Fibroblast of skin of abdomen (primary cell): ENCODE data around the gene GRK4.
"Not testable (repeated sequence)": the region's sequence is repeated elsewhere in the genome, so short reads cannot be mapped to it uniquely, and the experiment has no call there.

Experiments used
- DNase-seq: peaks from one replicate; pipeline ENCODE4 v3.0.0-alpha.2; 2013

GRK4 gene

DNA sequence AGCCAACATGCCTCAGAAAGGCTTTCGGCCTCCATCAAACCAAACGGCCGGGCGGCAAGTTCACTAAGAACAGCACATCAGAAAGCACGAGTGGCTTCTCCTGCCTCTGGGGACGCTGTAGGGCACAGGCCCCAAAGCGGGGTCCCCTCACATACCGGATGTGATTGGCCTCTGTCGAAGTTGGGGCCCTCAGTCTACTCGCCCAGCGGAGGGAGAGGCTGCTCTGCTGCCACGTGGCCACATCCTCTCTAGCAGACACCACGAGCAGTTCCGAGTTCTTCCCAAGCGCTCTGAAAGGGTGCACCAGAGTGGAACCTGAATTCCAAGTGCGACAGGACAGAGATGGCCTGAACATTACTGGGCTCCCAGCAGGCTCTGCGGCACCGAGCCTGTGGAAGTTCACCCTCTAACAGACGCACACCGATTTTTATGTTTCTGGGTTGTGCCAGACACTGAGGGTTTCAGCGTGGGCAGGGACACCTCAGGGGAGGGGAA, 21.3 kb upstream of the GRK4 start:
- DNase-seq = no peak

DNA sequence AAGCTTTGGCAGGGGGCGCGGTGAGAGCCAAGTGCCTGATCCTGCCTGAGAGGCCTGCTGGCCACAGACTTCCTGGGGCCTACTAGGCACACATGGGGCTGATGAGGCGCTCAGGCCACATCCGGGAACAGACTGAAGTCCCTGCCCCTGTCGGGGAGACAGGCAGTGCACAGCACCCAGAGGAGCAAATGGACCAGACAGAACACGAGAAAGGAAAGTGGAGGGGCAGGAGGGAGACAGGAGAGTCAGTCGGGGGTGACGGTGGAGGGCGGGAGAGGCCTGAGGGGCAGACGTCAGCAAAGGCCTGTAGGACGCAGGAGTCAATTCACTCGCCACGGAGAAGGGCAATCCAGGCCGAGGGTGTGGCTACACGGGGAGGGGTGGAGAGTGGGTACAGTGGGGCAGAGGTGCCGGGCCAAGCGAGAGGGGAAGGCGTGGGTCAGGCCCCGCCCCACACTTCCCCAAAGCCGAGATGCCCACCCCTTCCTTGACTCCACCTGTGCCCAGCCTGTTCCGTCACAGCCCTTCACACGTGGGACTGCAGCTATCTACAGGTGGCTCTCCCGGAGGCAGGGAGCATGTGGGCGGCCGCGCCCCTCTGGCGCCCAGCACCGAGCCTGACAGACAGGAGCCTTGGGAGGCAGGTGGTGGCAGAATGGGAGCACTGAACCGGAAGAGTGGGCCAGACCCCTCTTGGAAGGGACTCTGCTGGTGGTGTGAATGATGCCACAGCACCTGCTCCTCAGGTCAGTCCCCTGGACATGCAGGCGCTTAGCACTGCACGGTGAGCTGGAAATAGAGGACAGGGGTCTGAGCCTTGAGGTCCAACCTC, 20.6 kb upstream of the GRK4 start:
- no peak for DNase-seq

DNA sequence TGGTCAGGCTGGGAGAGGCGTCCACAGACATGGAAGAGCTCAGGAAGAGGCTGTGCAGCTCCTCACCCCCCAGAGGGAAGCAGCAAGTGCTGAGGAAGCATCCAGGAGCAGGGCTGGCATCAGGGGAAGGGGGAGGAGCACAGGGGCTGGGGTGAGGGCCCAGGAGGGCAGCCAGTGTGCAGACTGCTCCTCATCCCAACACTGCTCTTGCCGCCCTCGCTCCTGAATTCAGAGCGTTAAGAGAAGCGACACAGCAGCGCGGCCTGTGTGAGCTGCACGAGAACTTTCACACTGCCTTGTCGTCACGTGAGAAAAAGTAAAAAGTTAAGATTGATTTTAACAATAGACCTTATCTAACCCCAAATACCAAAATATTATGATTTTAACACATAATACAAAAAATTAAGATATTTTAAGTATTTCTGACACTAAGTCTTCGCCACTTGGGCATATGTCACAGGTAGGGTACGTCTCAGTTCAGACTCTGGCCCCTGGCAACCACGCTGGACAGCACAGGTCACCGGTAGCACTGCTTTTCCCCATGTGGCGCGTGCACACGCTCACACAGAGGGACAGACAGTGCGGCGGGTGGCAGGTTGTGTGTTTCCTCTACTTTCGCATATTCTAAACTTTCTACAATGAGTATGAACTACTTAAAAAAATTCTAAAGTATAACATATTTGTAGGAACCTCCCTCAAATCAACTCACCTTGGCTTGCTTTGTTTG, 19.8 kb upstream of the GRK4 start:
- DNase-seq = no peak

DNA sequence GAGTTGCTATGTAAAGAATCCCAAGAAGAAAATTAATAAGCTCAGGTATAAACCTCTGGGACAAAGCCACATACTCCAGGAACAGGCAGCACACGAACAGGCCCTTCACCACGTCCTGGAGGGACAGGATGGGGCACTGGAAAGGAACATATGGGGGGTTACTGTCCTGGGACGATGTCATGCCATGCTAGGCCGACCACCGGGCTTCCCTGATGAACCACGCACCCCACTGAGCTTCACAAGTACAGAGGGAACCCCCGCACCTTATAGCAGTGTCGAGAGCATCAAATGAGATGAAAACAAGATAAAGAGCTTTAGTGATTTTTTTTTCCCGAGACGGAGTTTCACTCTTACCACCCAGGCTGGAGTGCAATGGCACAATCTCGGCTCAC, 19.3 kb upstream of the GRK4 start:
- DNase-seq = no peak

DNA sequence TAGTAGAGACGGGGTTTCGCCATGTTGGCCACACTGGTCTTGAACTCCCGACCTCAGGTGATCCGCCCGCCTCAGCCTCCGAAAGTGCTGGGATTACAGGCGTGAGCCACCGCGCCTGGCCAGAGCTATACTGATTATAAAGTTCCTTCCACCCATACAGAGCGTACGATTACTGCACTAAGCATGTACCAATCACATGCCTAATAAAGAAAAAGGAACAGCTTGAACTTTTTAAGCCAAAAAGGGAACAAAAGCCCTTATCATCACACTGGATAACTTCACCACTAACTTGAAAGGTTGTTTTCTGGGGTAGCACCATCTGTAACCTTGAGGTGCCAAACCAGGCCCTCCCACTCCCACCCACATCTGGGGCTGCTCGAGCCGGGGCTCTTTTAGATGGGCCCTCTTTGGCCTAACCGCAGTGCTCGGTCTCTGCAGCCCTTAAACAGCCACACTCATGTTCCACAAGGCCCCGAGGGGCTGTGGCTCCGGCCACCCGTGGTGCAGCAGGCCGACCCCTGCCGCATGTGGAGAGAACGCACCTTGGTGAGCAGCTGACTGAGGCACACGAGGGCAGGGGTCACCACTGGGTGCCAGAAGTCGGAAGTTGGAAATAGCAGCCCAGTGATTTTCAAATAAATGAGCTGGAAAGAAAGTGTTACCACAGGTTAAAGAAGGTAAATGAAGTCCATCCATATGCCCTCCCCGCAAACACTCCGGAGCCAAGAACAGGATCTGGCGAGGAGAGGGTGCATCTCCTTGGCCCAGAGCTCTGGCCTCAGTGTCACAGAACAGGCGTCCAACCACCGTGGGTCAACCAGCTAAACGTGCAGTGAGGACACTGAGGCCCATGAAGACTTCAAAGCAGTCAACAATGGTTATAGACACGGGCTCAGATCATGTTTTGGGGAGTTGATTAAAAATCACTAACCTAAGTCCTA, 18.5 kb upstream of the GRK4 start:
- DNase-seq = no peak

DNA sequence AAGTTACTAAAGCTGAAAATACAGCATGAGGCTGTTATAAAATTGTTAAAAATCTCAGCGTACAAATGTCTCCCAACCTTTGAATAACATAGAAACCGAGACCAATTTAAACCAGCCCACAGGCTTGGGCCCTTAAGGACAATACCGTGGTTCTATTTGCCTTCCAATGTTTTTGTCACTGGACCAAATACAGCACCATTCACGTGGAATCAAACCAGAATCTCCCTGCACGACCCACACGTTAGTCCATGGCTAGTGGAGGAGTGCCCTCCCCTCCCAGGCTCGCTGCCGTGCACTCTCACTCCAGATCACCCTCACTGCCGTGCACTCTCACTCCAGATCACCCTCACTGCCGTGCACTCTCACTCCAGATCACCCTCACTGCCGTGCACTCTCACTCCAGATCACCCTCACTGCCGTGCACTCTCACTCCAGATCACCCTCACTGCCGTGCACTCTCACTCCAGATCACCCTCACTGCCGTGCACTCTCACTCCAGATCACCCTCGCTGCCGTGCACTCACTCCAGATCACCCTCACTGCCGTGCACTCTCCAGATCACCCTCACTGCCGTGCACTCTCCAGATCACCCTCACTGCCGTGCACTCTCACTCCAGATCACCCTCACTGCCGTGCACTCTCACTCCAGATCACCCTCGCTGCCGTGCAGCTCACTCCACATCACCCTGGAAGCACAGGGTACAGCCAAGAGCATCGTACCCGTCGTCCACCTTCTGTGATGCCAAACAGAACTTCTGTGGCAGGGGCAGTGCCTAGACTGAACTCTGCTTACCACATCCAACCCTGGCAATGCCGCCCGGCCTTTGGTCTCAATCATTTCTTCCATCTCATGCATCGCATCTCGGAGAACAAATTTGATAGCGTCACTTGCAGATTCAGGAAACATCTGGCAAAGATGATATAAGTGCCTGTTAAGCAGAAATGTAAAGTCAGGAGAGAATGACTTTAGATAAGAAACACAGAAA, 17.5 kb upstream of the GRK4 start:
- not testable (repeated sequence) for DNase-seq

DNA sequence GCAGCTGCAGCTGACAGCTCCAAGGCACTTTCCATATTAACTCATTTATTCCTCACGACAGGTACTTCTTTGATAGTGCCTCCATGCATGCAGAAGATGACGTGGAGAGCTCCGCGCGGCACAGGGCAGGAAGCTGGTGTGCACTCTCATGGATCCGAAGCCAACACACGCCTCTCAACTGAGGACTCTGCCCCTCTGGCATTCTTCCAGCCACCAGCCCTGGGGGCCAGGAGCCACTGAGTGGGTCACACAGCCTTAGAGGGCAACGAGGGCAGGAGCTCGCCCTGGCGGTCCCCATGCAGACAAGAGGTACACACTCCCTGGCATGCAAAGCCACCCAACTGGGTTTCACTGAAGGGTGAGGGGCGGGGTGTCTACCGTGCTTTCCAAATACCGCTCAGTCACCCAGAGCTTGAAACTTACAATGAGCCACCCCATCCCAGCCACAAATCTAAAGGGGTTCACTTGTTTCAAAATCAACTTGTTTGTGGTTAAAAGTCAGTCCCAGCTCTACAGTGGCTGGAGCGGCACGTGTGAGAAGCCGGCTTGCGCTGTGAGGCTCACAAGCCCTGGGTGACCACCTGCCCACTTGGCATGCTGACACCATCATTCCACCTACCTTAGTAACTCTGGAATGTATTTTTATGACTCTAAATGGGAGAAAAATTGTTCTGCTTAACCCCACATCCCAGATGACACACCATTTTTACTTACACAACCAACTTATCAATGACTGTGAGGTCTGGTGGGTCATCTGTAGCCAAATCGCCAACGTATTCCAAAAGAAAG, 16.4 kb upstream of the GRK4 start:
- no peak for DNase-seq

DNA sequence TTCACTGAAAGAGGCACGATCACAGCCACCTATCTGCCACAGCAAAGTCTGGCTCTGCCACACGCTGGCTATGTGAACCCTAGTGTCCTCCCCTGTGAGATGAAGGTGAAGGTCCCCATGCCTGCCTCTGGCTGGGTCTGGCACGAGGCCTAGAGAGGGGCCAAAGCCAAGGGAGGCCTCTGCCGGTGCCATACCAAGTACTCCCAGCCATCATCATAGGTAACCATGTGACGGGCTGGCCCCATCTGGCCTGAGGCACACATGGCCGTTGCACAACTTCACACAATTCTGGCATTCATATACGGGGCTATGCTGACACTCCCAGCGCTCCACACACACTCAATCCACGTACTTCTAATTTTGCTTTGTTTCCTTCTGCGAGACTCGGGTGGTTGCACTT, 15.4 kb upstream of the GRK4 start:
- no peak for DNase-seq

DNA sequence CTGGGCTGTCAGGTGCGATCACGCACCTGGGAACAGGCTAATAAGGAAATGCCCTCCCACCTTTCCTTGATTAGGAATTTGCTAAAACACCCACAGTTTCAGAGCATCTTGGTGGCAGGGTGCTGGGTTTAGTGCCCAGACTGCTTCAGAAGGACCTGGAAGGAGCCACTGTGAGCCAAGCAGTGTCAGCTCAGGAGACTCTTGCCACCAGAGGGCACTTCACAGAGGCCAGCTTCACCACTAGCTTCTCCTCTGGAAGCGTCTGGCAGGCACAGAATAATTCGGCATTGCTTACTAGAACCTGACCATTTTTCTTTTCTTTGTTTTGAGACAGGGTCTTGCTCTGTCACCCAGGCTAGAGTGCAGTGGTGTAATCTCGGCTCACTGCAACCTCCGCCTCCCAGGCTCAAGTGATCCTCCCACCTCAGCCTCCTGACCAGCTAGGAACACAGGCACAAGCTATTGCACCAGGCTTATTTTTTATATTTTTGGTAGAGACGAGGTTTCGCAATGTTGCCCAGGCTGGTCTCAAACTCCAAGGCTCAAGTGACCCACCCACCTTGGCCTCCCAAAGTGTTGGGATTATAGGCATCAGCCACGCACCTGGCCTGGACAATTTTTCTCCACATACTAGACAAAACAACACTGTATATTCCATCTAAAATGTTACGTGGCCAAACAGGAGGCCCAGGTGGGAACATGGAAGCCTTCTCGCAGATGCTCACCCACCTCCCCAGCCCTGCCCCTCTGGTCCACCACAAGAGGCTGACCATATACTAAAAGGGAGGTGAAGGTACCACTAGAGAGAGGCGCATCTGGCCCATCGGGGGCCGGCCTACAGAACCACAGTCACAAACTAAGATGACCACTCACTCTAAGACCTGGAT, 14.2 kb upstream of the GRK4 start:
- DNase-seq = peak; percentile 13

DNA sequence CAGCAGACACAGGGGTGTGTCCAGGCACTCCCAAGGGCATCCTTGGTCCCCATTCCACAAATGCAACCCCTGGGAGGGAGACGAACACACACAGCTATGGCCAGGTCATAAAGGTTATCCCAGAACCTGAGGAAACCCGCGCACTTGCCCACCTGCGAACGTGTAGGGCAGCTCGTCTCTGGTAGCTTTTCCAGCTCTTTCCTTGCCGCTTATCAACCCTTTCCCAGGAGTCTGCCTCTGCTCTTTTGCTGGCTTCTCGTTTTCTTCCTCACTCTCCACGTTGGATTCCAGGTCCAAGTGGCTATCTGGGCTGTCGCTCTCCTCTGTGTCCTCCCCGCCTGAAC, 13.6 kb upstream of the GRK4 start:
- DNase-seq = no peak

DNA sequence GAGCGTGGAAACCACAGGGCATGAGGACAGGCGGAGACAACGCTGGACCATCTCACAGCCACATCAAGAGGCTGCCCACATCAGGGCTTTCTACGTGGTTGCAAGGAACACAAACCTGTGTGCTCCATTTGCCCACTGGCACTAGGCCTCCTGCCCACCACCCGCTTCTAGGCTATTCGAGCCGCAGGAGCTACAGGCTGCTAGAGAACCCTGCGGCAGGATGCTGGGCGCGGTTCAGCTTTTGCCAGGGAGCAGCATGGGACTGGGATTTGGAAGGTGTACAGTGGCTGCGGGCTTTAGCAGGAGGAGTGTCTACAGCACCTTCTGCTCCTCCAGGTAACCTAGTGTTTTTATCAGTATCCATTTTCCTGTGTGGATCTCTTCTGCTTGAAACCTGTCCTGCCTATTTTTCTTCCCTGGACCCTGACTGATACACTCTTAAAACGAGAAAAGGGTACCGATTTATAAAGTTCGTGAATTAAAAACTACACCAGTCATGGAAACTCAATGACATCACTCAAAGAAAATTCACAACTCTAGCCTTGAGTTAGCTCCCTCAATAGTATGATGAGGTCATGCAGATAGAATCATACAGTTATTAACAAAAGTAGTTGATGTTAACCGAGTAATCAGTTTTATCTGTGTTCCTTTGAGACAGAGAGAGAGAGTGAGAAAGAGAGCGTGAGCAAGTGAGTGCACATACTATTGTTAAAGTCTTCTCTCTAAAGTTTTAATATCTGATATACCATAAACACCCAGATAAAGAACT, 13.0 kb upstream of the GRK4 start:
- no peak for DNase-seq

DNA sequence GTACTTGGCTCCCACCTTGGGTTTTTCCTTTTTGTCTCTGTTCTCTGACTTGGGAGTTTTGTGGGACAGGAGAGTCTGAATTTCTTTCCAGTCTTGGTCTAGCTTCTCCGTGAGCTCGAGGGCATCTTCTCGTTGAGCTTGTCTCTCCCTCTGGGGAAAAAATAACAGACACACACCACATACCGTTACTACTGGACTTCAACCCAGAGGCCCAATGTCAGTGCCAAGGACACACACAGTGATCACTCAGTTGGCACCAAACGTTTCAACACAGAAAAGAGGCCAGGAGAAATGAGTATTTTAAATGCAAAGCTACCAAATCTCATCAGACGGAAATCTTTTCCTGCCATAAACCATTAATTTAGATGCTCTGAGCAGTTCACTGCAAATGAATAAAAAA, 9.9 kb upstream of the GRK4 start:
- DNase-seq = no peak

DNA sequence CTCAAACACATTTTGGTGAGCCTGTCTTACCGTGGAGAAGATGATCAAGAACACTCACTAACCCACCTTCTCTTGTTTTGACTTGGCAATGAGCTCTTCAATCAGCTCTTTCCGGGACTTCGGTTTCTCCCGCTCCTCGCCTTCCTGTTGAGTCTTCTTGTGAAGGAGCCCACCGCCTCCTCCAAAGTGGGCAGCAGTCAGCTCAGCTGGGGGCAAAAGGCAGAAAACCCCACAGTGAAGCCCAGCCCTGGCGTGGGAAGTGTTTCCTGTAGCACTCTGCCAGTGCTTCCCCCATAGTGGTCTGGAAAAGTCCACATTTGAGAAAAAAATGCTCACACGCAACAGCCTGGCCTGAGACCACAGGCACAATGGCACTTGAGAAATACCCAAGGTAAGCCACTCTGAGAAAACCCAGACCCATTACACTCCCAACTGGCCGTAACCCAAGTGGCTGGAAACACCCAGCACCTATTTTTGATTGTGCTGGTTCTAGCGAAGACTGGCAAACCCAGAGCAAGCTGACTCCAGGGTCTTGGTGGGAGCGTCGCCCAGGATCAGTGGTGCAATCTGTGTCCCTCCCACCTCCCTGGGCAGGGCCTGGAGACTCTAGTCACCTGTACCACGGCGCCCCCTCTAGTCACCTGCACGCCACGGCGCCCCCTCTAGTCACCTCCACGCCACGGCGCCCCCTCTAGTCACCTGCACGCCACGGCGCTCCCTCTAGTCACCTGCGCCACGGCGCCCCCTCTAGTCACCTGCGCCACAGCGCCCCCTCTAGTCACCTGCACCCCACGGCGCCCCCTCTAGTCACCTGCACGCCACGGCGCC, 8.8 kb upstream of the GRK4 start:
- no peak for DNase-seq

DNA sequence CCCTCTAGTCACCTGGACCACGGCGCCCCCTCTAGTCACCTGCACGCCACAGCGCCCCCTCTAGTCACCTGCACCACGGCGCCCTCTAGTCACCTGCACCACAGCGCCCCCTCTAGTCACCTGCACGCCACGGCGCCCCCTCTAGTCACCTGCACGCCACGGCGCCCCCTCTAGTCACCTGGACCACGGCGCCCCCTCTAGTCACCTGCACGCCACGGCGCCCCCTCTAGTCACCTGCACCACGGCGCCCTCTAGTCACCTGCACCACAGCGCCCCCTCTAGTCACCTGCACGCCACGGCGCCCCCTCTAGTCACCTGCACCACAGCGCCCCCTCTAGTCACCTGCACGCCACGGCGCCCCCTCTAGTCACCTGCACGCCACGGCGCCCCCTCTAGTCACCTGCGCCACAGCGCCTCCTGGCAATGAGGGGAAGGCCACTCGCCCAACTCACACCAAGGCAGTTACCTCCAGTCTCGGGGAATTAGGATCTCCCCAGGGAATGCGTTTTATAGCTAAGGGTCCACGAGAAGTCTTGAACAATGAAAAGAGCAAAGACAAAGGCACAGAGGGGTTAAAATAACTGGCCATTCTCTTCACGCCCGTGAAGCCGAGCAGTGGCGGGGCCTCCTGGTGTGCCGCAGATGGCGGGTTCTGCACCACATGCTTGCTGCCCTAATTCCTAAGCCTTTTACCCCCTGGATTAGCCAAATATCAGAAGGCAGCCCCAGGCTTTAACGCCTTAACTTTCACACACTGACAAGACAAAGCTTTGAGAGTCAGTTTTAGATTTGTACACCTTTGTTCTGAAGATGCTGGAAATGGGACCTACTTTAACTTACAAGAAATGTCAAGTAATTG, 8.0 kb upstream of the GRK4 start:
- DNase-seq = not testable (repeated sequence)

DNA sequence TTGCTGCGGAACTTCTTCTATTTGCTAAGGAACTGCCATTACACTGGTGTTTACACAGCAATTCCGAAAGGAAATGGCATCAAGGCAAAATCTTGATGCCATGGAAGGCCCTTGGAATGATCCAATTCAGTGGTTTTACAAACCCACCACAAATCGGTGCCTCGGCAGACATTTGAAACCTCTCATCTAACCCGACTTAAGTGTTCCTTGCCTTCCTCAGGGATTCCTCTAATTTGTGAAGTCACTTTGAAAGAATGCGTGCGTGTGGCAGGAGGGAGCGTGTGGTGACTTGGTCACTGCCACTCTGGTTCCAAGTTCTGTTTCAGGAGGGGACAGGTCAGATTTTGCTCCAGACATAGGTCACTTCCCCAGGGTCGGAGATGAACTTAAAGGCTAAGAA, 4.9 kb upstream of the GRK4 start:
- peak; percentile 49 for DNase-seq

DNA sequence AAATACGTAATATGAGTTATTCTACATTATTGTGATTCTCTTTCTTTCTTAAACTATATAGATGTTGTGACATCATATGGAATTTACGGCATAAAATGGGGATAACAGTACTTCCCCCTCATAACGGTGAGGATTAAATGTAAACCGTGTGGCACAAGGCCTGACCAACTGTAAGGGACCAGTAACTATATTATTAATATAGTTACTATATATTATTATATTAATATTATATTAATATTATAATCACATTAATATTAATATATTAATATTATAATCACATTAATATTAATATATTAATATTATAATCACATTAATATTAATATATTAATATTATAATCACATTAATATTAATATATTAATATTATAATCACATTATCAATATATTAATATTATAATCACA, 2.9 kb upstream of the GRK4 start:
- DNase-seq = not testable (repeated sequence)

DNA sequence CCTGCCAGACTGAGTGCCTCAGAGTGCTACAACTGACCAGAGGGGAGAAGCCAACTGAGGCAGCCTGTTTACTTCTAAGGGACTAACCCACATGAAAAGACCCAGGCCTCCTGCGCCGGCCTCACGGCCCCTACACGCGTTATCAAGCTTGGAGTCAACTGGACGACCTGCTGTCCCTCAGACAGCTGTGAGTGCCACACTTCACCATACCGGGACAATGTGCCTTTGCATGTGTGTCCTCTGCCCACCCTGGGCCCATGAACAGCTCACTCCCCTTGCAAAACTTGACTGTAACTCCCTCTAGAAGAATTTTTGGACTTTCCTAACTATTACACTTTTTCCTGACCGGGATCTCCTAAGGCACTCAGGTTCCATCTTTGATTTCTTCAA, 2.0 kb upstream of the GRK4 start:
- DNase-seq = no peak
